22Rv1 (cell line): Measurements from ENCODE around the gene CCR4.

Source experiments
- CTCF ChIP-seq: fragments of 450-650 bp; IDR thresholded peaks from 2 replicates; pipeline ENCODE4 v1.5.1; 2017; ENCODE audit warnings: mild to moderate bottlenecking
- ZFX ChIP-seq: fragments of 450-650 bp; IDR thresholded peaks from 2 replicates; pipeline ENCODE4 v1.6.1; 2017; ENCODE audit warnings: antibody characterized with exemption, borderline replicate concordance

- no peak for TF ChIP-seq CTCF
- no peak for TF ChIP-seq ZFX
Observed at GRCh38 chr3:32972482-32973146, 21.2 kb downstream of the CCR4 start.
